ENCODE results near the gene ZNRD2. TPM values are rescaled to one million over a fixed set of nuclear protein-coding genes. Genes with fewer than 3 reads are reported as not detected.

ZNRD2 gene
- total and polyA plus RNA-seq, 2 of the 8 experiments (the other 6 are each of a cell fraction or from before 2014, with no cell fraction given), result 53.4 to 125 TPM

- TF ChIP-seq, protein P1, sequence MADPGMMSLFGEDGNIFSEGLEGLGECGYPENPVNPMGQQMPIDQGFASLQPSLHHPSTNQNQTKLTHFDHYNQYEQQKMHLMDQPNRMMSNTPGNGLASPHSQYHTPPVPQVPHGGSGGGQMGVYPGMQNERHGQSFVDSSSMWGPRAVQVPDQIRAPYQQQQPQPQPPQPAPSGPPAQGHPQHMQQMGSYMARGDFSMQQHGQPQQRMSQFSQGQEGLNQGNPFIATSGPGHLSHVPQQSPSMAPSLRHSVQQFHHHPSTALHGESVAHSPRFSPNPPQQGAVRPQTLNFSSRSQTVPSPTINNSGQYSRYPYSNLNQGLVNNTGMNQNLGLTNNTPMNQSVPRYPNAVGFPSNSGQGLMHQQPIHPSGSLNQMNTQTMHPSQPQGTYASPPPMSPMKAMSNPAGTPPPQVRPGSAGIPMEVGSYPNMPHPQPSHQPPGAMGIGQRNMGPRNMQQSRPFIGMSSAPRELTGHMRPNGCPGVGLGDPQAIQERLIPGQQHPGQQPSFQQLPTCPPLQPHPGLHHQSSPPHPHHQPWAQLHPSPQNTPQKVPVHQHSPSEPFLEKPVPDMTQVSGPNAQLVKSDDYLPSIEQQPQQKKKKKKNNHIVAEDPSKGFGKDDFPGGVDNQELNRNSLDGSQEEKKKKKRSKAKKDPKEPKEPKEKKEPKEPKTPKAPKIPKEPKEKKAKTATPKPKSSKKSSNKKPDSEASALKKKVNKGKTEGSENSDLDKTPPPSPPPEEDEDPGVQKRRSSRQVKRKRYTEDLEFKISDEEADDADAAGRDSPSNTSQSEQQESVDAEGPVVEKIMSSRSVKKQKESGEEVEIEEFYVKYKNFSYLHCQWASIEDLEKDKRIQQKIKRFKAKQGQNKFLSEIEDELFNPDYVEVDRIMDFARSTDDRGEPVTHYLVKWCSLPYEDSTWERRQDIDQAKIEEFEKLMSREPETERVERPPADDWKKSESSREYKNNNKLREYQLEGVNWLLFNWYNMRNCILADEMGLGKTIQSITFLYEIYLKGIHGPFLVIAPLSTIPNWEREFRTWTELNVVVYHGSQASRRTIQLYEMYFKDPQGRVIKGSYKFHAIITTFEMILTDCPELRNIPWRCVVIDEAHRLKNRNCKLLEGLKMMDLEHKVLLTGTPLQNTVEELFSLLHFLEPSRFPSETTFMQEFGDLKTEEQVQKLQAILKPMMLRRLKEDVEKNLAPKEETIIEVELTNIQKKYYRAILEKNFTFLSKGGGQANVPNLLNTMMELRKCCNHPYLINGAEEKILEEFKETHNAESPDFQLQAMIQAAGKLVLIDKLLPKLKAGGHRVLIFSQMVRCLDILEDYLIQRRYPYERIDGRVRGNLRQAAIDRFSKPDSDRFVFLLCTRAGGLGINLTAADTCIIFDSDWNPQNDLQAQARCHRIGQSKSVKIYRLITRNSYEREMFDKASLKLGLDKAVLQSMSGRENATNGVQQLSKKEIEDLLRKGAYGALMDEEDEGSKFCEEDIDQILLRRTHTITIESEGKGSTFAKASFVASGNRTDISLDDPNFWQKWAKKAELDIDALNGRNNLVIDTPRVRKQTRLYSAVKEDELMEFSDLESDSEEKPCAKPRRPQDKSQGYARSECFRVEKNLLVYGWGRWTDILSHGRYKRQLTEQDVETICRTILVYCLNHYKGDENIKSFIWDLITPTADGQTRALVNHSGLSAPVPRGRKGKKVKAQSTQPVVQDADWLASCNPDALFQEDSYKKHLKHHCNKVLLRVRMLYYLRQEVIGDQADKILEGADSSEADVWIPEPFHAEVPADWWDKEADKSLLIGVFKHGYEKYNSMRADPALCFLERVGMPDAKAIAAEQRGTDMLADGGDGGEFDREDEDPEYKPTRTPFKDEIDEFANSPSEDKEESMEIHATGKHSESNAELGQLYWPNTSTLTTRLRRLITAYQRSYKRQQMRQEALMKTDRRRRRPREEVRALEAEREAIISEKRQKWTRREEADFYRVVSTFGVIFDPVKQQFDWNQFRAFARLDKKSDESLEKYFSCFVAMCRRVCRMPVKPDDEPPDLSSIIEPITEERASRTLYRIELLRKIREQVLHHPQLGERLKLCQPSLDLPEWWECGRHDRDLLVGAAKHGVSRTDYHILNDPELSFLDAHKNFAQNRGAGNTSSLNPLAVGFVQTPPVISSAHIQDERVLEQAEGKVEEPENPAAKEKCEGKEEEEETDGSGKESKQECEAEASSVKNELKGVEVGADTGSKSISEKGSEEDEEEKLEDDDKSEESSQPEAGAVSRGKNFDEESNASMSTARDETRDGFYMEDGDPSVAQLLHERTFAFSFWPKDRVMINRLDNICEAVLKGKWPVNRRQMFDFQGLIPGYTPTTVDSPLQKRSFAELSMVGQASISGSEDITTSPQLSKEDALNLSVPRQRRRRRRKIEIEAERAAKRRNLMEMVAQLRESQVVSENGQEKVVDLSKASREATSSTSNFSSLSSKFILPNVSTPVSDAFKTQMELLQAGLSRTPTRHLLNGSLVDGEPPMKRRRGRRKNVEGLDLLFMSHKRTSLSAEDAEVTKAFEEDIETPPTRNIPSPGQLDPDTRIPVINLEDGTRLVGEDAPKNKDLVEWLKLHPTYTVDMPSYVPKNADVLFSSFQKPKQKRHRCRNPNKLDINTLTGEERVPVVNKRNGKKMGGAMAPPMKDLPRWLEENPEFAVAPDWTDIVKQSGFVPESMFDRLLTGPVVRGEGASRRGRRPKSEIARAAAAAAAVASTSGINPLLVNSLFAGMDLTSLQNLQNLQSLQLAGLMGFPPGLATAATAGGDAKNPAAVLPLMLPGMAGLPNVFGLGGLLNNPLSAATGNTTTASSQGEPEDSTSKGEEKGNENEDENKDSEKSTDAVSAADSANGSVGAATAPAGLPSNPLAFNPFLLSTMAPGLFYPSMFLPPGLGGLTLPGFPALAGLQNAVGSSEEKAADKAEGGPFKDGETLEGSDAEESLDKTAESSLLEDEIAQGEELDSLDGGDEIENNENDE (IDR thresholded peaks at IDR 0.05; ENCODE audit: insufficient replicate concordance, low read length), result no peak
- no peak for TF ChIP-seq SP1 (IDR thresholded peaks at IDR 0.05; ENCODE audit: low read depth, low read length)
- TF ChIP-seq RFX5 (IDR thresholded peaks at IDR 0.05; ENCODE audit: borderline replicate concordance, low read depth, low read length), result no peak
- 0 out of 2 replicates have a peak, but pooled peaks have one; percentile 9 for TF ChIP-seq GABPA (IDR thresholded peaks at IDR 0.05; ENCODE audit: borderline replicate concordance, insufficient read depth, low read length)
- TF ChIP-seq MAX (IDR thresholded peaks at IDR 0.05), result peak; percentile 67
- TF ChIP-seq RNF2 (IDR thresholded peaks at IDR 0.05; ENCODE audit: borderline replicate concordance, low read depth, low read length, missing control alignments, poor library complexity, severe bottlenecking), result peak; percentile 49
- TF ChIP-seq CREB1 (IDR thresholded peaks at IDR 0.05), result peak; percentile 6; the same call in 1 of the 2 replicates
- peak; percentile 12 for TF ChIP-seq EZH2 (IDR thresholded peaks at IDR 0.05; ENCODE audit: low read depth, low read length, severe bottlenecking)
Measured at GRCh38 chr11:65538915-65539743, 31.1 kb upstream of the ZNRD2 start (continued).
